A673 (cell line): Measurements from ENCODE around the gene CTTNBP2.

Experiments
- EZH2 ChIP-seq: fragments of 200-600 bp; sonication (generic); IDR thresholded peaks from 2 replicates; pipeline ENCODE4 v1.6.1; 2017; ENCODE audit warnings: borderline replicate concordance, low read depth, mild to moderate bottlenecking, mixed read lengths, antibody characterized with exemption, low read length; ENCODE audit not compliant: poor library complexity, severe bottlenecking
- TF ChIP-seq, protein P1 (sequence below): fragments of 300-800, 200-600 bp; sonication (generic); conservative IDR thresholded peaks from 2 replicates; pipeline ENCODE4 v1.5.1; 2017; ENCODE audit warnings: low read depth, mild to moderate bottlenecking, antibody characterized with exemption, low read length, moderate library complexity, mixed read lengths

DNA sequence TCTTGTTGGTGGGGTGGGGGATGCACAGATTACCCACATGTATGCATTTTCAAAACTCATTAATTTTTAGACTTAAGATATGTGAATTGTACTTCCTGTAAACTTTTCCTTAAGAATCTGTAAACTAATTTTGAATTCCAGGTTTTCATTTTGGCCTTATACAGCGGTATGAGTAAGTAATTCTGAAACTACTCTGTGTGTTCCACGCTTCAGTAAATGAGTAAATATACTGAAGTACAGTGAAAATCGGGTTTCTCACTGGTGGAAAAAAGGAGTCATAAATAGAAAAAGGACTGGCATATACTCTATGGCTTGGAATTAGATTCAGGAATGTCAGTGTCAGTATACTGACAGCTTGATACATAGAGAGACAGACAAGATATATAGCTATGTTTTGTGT lies 72.8 kb downstream of the CTTNBP2 start:
- TF ChIP-seq, protein P1, sequence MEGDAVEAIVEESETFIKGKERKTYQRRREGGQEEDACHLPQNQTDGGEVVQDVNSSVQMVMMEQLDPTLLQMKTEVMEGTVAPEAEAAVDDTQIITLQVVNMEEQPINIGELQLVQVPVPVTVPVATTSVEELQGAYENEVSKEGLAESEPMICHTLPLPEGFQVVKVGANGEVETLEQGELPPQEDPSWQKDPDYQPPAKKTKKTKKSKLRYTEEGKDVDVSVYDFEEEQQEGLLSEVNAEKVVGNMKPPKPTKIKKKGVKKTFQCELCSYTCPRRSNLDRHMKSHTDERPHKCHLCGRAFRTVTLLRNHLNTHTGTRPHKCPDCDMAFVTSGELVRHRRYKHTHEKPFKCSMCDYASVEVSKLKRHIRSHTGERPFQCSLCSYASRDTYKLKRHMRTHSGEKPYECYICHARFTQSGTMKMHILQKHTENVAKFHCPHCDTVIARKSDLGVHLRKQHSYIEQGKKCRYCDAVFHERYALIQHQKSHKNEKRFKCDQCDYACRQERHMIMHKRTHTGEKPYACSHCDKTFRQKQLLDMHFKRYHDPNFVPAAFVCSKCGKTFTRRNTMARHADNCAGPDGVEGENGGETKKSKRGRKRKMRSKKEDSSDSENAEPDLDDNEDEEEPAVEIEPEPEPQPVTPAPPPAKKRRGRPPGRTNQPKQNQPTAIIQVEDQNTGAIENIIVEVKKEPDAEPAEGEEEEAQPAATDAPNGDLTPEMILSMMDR: no peak
- TF ChIP-seq EZH2: no peak
